HepG2 (cell line): ENCODE measurements around the gene PDE8B. TPM values are rescaled to one million over a fixed set of nuclear protein-coding genes. Genes with fewer than 3 reads are reported as not detected.

ENCODE experiments used
- ATAC-seq: fragments of 200-7000 bp; cut with Tn5 transposase; 3 replicates; pipeline ENCODE4 v1.9.1; 2020; ENCODE audit warnings: mild to moderate bottlenecking, moderate library complexity
- BruUV-seq: library from RNA; stranded (reverse); fragments of 400-500 nt; replicated peaks from 2 replicates; lab custom pipeline; 2021; lab: Mats Ljungman, UMichigan
- CTCF ChIA-PET: fragments of 300-600 bp; formaldehyde crosslinking; extraction: SDS; loops from one replicate; lab custom pipeline; 2021; ENCODE audit warnings: low total read pairs, inconsistent platforms, low intra/inter-chr PET ratio; lab: Yijun Ruan, JAX
- POLR2A ChIA-PET: fragments of 350-600 bp; sonication (Branson Sonifier 250); formaldehyde crosslinking; loops from one replicate; lab custom pipeline; 2020; ENCODE audit warnings: antibody characterized with exemption, inconsistent platforms; lab: Yijun Ruan, JAX
- DNase-seq: peaks from one replicate; pipeline ENCODE4 v3.0.0-alpha.2; 2015; ENCODE audit warnings: low spot score
- FAIRE-seq: peaks from 3 replicates; lab custom pipeline; 2011; peaks lifted over from hg19 to GRCh38; lab: Jason Lieb, UNC
- H2AFZ ChIP-seq: one replicate; pipeline ENCODE4 v1.6.1; 2011; ENCODE audit warnings: low read length, inconsistent platforms
- H3K27ac ChIP-seq: fragments of 300-600 bp; 3 replicates; pipeline ENCODE4 v1.8.0; 2011; ENCODE audit warnings: mixed run types, mild to moderate bottlenecking, mixed read lengths, low read length, inconsistent platforms; ENCODE audit not compliant: insufficient read depth; ENCODE audit errors: extremely low read length
- H3K27me3 ChIP-seq, 2 experiments: fragments of 200-600 bp in 1 of 2; 2 replicates in 1 of 2; 3 replicates in 1 of 2; pipeline versions ENCODE4 v1.6.0 to v1.8.0; 2011; ENCODE audit warnings: low read length in 2 of 2, mild to moderate bottlenecking in 2 of 2, moderate library complexity in 2 of 2, inconsistent platforms in 1 of 2; ENCODE audit not compliant: insufficient read depth in 2 of 2, control insufficient read depth in 1 of 2
- H3K36me3 ChIP-seq, 2 experiments: fragments of 200-600 bp in 1 of 2; replicated peaks in 1 of 2; 2 replicates in 1 of 2; 3 replicates in 1 of 2; pipeline versions ENCODE4 v1.5.1 to v1.8.0; 2011; ENCODE audit warnings: low read length in 2 of 2, inconsistent platforms in 1 of 2; ENCODE audit not compliant: insufficient read depth in 2 of 2, control insufficient read depth in 1 of 2
- H3K4me1 ChIP-seq: 2 replicates; pipeline ENCODE4 v1.5.1; 2012; ENCODE audit warnings: low read length, inconsistent platforms; ENCODE audit not compliant: insufficient read depth
- H3K4me2 ChIP-seq: 2 replicates; pipeline ENCODE4 v1.6.0; 2011; ENCODE audit warnings: low read depth, low read length, inconsistent platforms
- H3K4me3 ChIP-seq, 3 experiments: fragments of 200-600 bp in 1 of 3; sonication (generic), shearing (Covaris generic) in 1 of 3; replicated peaks in 1 of 3; 2 replicates each; pipeline ENCODE4 v1.5.1; 2011 to 2016; ENCODE audit warnings: low read length in 3 of 3, inconsistent platforms in 2 of 3, low read depth in 2 of 3, mild to moderate bottlenecking in 2 of 3, control low read depth in 1 of 3, mixed read lengths in 1 of 3; ENCODE audit not compliant: insufficient read depth in 1 of 3
- H3K79me2 ChIP-seq: one replicate; pipeline ENCODE4 v1.6.1; 2011; ENCODE audit warnings: low read length, inconsistent platforms; ENCODE audit not compliant: insufficient read depth
- H3K9ac ChIP-seq: 2 replicates; pipeline ENCODE4 v1.6.0; 2011; ENCODE audit warnings: mild to moderate bottlenecking, low read depth, low read length, inconsistent platforms; ENCODE audit not compliant: insufficient read depth
- H3K9me3 ChIP-seq: 2 replicates; pipeline ENCODE4 v1.5.1; 2012; ENCODE audit warnings: mild to moderate bottlenecking, low read length
- H4K20me1 ChIP-seq: 2 replicates; pipeline ENCODE4 v1.6.0; 2011; ENCODE audit warnings: inconsistent platforms, mild to moderate bottlenecking, low read length, moderate library complexity; ENCODE audit not compliant: insufficient read depth
- ARNT2 ChIP-seq: sonication (generic); formaldehyde crosslinking; IDR thresholded peaks from 2 replicates; pipeline ENCODE4 v1.8.0; 2022; ENCODE audit warnings: mild to moderate bottlenecking, low read depth, missing genetic modification reagents, moderate library complexity
- CBFB ChIP-seq: sonication (generic); formaldehyde crosslinking; IDR thresholded peaks from 2 replicates; pipeline ENCODE4 v1.4.0; 2020; ENCODE audit warnings: missing genetic modification reagents
- ESRRA ChIP-seq: sonication (generic); formaldehyde crosslinking; IDR thresholded peaks from 2 replicates; pipeline ENCODE4 v1.5.1; 2020; ENCODE audit warnings: mild to moderate bottlenecking, low read depth, missing genetic modification reagents
- FOXP4 ChIP-seq: sonication (generic); formaldehyde crosslinking; IDR thresholded peaks from 2 replicates; pipeline ENCODE4 v1.4.0; 2020; ENCODE audit warnings: missing genetic modification reagents
- MAFK ChIP-seq, 2 experiments: IDR thresholded peaks in 1 of 2; conservative IDR thresholded peaks in 1 of 2; 2 replicates each; pipeline ENCODE4 v1.6.1; 2011; ENCODE audit warnings: improper control_type of control experiment in 2 of 2, low read length in 2 of 2
- RBFOX2 ChIP-seq: fragments of 200-400 bp; formaldehyde crosslinking; IDR thresholded peaks from 2 replicates; pipeline ENCODE4 v1.6.1; 2017; ENCODE audit warnings: low read depth, mild to moderate bottlenecking, low read length
- RFXAP ChIP-seq: sonication (generic); formaldehyde crosslinking; IDR thresholded peaks from 2 replicates; pipeline ENCODE4 v1.4.0; 2020; ENCODE audit warnings: missing genetic modification reagents, borderline replicate concordance
- SKIL ChIP-seq: sonication (generic); formaldehyde crosslinking; IDR thresholded peaks from 2 replicates; pipeline ENCODE4 v1.8.0; 2022; ENCODE audit warnings: missing genetic modification reagents, mild to moderate bottlenecking, moderate library complexity, borderline replicate concordance
- ZNF646 ChIP-seq: sonication (generic); formaldehyde crosslinking; IDR thresholded peaks from 2 replicates; pipeline ENCODE4 v1.9.0; 2021; ENCODE audit warnings: mild to moderate bottlenecking, missing genetic modification reagents
- ZNF772 ChIP-seq: sonication (generic); formaldehyde crosslinking; IDR thresholded peaks from 2 replicates; pipeline ENCODE4 v1.5.0; 2020; ENCODE audit warnings: mild to moderate bottlenecking, missing genetic modification reagents
- ZNF792 ChIP-seq: IDR thresholded peaks from 2 replicates; pipeline ENCODE4 v1.6.1; 2016
- ZNF841 ChIP-seq: sonication (generic); formaldehyde crosslinking; IDR thresholded peaks from 2 replicates; pipeline ENCODE4 v1.8.1; 2023; ENCODE audit warnings: missing genetic modification reagents, borderline replicate concordance
- ZSCAN25 ChIP-seq: sonication (generic); formaldehyde crosslinking; IDR thresholded peaks from 2 replicates; pipeline ENCODE4 v1.8.0; 2022; ENCODE audit warnings: mild to moderate bottlenecking, missing genetic modification reagents
- WGBS: methylation state at CpG from one replicate; pipeline ENCODE4 v1.1.6; 2017; ENCODE audit warnings: low lambda C conversion rate; 5-methylcytosine and 5-hydroxymethylcytosine counted together
- in situ Hi-C: cut with HindIII; loops from 2 replicates; pipeline ENCODE4 v1.10.0; 2017; ENCODE audit warnings: low pct_unique_long_range_greater_than_20kb; ENCODE audit not compliant: extremely low pct_ligation_motif_present
- intact Hi-C: fragments of 100-400 bp; cut with micrococcal nuclease; formaldehyde crosslinking; loops from one replicate; pipeline ENCODE4 v1.10.0; 2022; ENCODE audit not compliant: unreplicated experiment
- polyA plus RNA-seq, 8 experiments: library from polyadenylated mRNA; depleted of rRNA in 3 of 8; stranded (reverse) in 7 of 8; unstranded in 1 of 8; fragments of >200 nt; fragmentation: Illumina TruSeq in 4 of 8; extraction: Trizol in 4 of 8; gene quantifications; 2 replicates each; pipeline versions ENCODE4 v1.2.1 to v1.2.3, GENCODE V29; 2011 to 2016; ENCODE audit warnings: low read depth in 4 of 8, missing spikeins in 1 of 8, mixed read lengths in 1 of 8; ENCODE audit not compliant: insufficient read depth in 1 of 8
- total RNA-seq, 5 experiments: library from RNA; depleted of rRNA; stranded (reverse); fragments of >200 nt; fragmentation: Illumina TruSeq; extraction: Trizol; gene quantifications; 2 replicates each; pipeline ENCODE4 v1.2.3, GENCODE V29; 2016; ENCODE audit warnings: low read depth in 1 of 5

The PDE8B gene
- total and polyA plus RNA-seq, 2 of the 13 experiments (the other 11 are each of a cell fraction or from before 2014, with no cell fraction given) = 0.07 TPM; not detected in 1

- intact Hi-C loops (no loop called here), in situ Hi-C loops (no loop called here)
- no peak for ATAC-seq
- H3K27ac ChIP-seq = no peak overlapping the region
- no peak overlapping the region for H3K9ac ChIP-seq
- H3K4me1 ChIP-seq = no peaks in the 10 kb centered on the region
- CTCF ChIA-PET = no interaction called here
- H3K36me3 ChIP-seq = no peaks in the 10 kb centered on the region
- no peaks in the 10 kb centered on the region for H4K20me1 ChIP-seq
- H3K27me3 ChIP-seq = no peaks in the 10 kb centered on the region
- no peaks in the 10 kb centered on the region for H3K79me2 ChIP-seq
- no peak for DNase-seq
- no peak overlapping the region for H3K4me2 ChIP-seq
- no TSS peak for BruUV-seq
- no peaks in the 10 kb centered on the region for H3K9me3 ChIP-seq
- H2AFZ ChIP-seq = no peak overlapping the region
- WGBS = 15% methylated on average over 3 of the region's 3 CpGs
- POLR2A ChIA-PET = no interaction called here
- no peak overlapping the region for H3K4me3 ChIP-seq
- no peak for FAIRE-seq
- TF ChIP-seq ZNF646 (CRISPR knock-in tag) = no peak
- TF ChIP-seq CBFB = no peak
- no peak for TF ChIP-seq ZSCAN25 (CRISPR knock-in tag)
- no peak for TF ChIP-seq RBFOX2
- no peak for TF ChIP-seq ARNT2 (CRISPR knock-in tag)
- no peak for TF ChIP-seq ZNF772 (CRISPR knock-in tag)
- TF ChIP-seq MAFK (conservative IDR thresholded peaks at IDR 0.05 in 1 of 2, IDR thresholded peaks at IDR 0.05 in 1 of 2; ENCODE audit: low read length in 2 of 2) = no peak
- TF ChIP-seq ZNF792 (CRISPR knock-in tag) = no peak
- TF ChIP-seq FOXP4 (CRISPR knock-in tag) = no peak
- TF ChIP-seq SKIL (CRISPR knock-in tag) = no peak
- no peak for TF ChIP-seq ESRRA (CRISPR knock-in tag)
- no peak for TF ChIP-seq RFXAP
- TF ChIP-seq ZNF841 (CRISPR knock-in tag) = no peak
These were observed 57.0 kb downstream of the PDE8B start for GRCh38 chr5:77267496-77267895.
